GM19463 (cell line): ENCODE data around the gene NGB.
A peak's percentile ranks its signal among the peaks of the same experiment; 100 is the strongest.
"Not testable (repeated sequence)": the region's sequence is repeated elsewhere in the genome, so short reads cannot be mapped to it uniquely, and the experiment has no call there.

Source experiments
- ATAC-seq: cut with Tn5 transposase; IDR thresholded peaks from one replicate; pipeline ENCODE4 v1.9.1; 2021; ENCODE audit warnings: mild to moderate bottlenecking, moderate library complexity; ENCODE audit not compliant: unreplicated experiment

NGB gene

DNA sequence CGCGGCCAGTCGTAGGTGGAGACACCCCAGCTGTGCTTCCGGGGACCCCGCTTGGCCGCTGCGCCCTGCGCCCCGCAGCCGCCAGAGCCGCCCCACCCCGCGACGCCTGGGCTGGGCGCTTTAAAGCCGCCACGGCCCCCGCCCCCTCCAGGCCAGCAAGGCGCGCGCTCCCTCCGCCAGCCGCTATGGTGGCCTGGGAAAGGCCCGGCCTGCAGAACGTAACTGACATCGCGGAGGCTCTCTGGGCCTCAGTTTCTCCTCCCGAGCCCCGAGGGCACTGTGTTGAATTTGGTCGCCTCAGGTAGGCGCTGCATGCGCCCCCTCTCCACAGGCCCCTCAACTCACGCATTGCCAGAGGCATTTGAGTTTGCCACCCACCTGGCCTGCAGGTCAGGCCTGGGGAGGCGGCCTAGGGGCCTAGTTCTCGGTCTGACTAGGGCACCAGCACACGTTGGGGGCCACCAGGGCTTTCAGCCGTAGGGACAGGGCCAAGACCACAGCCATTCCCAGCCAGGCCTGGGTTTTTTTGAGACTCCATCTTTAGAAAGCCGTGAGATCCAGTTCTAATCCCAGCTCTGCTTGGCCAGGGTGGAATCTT, at the start of gene NGB:
TSS of gene NGB (minus strand) at position 94 of the 598 bp plus-strand sequence. CDS start 269 bp downstream, outside the sequence.
- no peak for ATAC-seq

DNA sequence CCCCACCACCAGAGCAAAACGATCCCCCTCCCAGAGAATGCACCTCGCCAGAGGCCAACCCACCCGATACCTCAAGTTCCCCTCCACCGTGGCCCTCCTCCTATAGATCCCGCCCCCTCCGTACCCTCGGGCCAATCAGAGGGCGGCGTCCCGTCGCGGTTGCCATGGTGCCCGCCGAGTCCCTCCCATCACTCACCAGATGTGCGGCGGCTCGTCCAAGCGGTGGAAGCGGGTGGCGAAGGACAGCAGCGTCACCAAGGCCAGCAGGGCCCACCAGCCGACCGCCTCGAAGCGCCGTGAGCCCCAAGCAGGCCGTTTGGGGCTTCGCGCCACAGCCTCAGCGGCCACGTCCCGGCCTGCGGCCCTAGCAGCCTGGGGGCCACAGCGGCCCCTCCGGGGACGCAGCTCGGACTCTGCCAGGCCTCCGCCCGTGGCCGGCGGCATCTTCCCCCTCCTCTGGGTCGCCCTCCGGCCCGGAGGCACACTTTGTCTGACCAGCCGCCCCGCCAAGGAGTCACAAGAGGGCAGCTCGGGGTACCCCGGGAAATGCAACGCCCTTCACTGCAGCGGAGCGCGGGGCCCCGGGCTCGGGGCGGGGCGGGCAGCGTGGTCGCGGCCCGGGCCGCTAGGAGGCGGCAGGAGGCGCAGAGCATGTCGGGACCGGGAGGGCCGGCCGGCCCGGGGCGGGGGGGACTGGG, 49.4 kb upstream of the NGB start, which contains the start of gene POMT2:
TSS of gene POMT2 (minus strand) at position 646 of the 698 bp plus-strand sequence. CDS start at position 444, 202 bp downstream.
- ATAC-seq = peak; percentile 69

DNA sequence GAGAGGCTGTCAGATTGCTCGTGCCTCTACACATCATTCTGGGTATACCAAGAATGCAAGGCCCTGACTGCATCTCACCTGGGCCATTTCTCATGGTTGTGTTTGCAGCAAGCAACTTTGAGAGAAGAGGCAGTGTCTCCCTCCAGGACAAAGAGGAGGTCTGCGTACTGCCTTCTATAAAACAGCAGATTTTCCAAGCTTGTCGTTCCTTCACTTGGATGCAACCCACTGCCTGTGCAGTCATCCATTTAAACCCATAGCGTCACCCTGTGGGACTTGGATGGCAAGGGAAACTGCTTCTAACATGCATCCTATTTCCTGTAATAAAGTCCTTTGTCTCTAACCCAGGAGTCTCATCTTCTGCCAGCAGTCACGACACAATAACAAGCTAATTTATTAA, 48.4 kb upstream of the NGB start:
- no peak for ATAC-seq

DNA sequence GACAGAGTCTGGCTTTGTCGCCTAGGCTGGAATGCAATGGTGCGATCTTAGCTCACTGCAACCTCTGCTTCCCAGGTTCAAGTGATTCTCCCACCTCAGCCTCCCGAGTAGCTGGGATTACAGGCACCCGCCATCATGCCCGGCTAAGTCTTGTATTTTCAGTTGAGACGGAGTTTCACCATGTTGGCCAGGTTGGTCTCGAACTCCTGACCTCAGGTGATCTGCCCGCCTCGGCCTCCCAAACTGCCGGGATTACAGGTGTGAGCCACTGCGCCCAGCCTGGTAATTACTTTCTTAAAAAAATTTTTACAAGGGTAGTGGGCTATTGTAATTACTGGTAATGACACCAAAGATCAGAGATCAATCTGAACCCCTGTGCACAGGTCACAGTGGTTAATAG, 47.8 kb upstream of the NGB start:
- not testable (repeated sequence) for ATAC-seq

GRCh38 chr14:77318006-77318553, 47.1 kb upstream of the NGB start:
- no peak for ATAC-seq

GRCh38 chr14:77316872-77317301, 45.9 kb upstream of the NGB start:
- ATAC-seq = no peak

GRCh38 chr14:77316195-77316505, 45.1 kb upstream of the NGB start:
- ATAC-seq = no peak

DNA sequence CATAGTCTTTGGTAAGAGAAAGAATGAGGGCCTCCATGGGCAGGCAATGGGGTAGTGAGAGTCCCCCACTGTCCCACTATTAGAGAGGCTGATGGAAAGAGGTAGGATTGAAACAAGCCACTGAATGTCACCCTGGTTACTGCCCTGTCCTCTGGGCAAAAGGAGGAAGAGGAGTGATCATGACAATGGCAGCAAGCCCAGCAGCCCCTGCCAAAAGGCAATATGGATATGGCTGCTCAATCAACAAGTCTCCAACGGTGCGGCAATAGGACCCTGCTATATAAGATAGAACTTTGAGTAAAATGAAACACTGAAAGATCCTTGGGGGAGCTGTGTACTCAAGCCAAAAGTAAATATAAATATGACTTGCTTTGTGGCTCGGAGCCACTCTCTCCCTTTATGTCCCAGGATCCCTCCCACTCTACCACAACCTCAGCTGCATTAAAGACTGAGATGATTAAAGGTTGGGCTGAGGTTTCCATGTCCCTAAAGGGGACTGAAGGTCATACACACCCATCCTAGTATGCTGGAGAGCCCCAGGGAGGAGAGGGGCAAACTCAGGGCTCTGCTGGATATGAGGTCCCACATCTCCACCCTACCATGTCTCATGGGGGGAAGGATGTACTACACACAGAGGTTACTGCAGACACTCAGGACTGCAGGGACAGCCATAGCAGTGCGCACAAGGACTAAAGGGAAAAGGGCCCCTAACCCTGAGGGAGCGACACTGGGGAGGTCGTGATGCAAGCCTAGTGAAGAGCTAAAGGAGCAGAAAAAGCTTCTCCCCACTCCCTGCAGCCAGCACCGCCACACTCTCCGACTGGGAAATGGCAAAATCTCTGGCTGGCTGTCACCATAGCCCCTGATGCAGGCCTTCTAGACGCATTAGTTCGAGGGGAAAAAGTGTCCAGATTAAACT, 43.8 kb upstream of the NGB start:
- no peak for ATAC-seq

- ATAC-seq = no peak
These were observed 43.0 kb upstream of the NGB start for GRCh38 chr14:77314043-77314442.

GRCh38 chr14:77313371-77313770, 42.4 kb upstream of the NGB start:
- ATAC-seq = no peak

GRCh38 chr14:77311217-77311616, 40.2 kb upstream of the NGB start:
- ATAC-seq = no peak

GRCh38 chr14:77310026-77310425, 39.0 kb upstream of the NGB start:
- ATAC-seq = no peak

DNA sequence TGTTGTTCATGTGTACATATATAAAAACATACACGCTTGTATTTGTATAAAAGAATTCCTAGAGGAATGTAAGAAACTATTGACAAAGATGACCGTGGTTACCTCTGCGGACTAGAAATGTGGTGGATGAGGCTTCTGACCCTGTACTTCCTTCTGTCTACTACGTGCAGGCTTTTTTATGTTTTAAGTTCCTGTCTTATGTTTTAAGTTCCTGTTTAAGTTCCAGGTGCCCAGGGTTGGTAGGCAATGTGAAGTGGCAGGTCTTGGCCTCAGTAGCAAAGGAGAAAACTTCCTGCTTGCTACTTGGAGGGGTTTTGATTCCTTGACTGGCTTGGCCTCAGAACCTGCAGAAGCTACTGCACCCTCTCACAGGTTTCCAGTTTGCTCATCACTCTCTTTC, 38.1 kb upstream of the NGB start:
- no peak for ATAC-seq

GRCh38 chr14:77306851-77307496, 36.0 kb upstream of the NGB start:
- ATAC-seq = no peak

- ATAC-seq = no peak
These were observed 35.4 kb upstream of the NGB start for GRCh38 chr14:77306416-77306815.

DNA sequence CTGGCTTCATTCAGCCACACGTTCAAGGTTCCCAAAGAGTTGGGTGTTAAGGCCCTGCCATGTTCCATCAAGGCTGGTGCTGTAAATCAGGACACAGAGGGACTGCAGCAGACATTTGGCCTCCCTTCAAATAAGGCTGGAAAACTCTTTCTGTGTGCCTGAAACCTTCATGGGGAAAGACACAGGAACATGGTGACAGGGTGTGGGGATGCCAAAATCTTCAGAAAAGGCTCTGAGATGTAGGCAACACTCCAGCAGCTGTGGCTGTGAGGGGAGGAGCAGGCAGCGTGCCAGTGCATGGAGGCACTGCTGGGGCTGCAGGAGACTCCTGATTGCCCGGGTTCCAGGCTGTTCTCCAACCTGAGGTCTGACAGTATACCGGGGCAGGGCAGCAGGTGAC, 34.7 kb upstream of the NGB start:
- ATAC-seq = no peak

- ATAC-seq = peak; percentile 78
These were observed 32.6 kb upstream of the NGB start for GRCh38 chr14:77303417-77304156.

DNA sequence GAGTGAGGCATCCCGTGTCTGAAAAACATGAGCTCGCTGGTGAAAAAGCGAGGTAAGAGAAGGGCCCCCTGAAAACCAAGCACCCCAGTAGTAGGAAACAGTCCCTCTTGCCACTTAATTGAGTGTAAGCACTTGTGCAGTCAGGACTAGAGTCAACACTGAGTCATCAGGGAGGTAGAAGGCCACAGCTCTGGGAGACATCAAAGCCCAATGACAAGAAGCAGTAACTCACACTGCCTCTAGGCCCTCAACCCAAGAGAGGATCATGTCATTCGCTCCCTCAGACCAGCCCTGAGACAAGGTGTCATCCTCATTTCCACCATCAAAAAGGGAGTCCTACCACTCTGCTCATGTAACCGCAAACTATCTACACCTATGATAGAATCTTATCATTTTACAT, 31.9 kb upstream of the NGB start:
- no peak for ATAC-seq

- no peak for ATAC-seq
These were observed 30.1 kb upstream of the NGB start for GRCh38 chr14:77301103-77301502.

- no peak for ATAC-seq
These were observed 28.8 kb upstream of the NGB start for GRCh38 chr14:77299771-77300170.
